ENCODE data around the gene ECE1. TPM values are rescaled to one million over a fixed set of nuclear protein-coding genes. Genes with fewer than 3 reads are reported as not detected.

ECE1 gene
- total and polyA plus RNA-seq, 9 of the 15 experiments (the other 6 are each of a cell fraction or from before 2014, with no cell fraction given), result 0.56 to 34.8 (median 11.0) TPM

DNA sequence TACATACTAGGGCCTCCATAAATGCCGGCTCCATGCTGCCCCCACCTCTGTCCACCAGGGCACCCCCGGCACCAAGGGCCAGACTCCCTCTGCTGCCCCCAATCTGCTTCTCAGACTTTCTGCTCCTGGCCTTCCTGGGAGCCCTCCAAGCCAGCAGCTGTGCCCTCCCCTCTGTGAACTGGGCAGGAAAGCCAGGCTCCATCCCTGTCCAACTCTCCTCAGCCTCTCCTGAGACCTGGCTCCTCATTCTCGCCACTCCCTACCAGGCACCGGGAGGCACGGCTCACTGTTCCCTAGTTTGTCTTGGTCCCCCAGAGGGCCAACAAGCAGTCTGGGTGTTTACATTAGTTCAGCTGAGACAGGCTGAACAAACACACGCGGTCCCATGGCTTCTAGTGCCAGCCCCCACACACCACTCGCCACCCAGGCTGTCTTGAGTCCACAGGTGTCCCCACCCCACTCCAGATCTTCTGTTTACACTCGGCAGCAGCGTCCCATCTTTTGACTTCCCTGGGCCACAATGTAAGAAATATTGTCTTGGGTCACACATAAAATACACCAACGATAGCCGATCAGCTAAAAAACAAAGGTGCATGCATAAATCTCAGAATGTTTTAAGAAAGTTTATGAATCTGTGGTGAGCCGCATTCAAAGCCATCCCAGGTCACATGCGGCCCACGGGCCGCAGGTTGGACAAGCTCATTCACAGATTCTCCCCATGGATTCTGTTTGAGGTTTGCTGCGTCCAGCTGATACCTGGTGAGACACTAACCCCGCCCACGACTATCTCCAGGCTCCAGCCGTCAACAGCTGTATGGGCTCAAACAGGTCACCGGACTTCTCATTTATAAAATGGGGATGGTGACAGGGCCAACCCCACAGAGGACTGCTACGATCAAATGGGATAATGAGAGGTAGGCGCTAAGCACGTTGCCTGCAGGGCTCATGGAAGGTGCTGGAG, 29.5 kb upstream of the ECE1 start (continued):
- TF ChIP-seq PCBP2 (IDR thresholded peaks at IDR 0.05; ENCODE audit: low read depth, low read length, poor library complexity, severe bottlenecking) (no peak), ATF7 (IDR thresholded peaks at IDR 0.05) (peak; percentile 72), JUN (IDR thresholded peaks at IDR 0.05; ENCODE audit: borderline replicate concordance, low read depth, low read length) (peak; percentile 59; the same call in 1 of the 2 replicates), JUN (CRISPR knock-in tag; IDR thresholded peaks at IDR 0.05; ENCODE audit: borderline replicate concordance) (peak; percentile 36; the same call in 1 of the 2 replicates), OTX1 (CRISPR knock-in tag; IDR thresholded peaks at IDR 0.05) (no peak), EP300 (IDR thresholded peaks at IDR 0.05; ENCODE audit: low read length) (peak; percentile 91), ARNT (IDR thresholded peaks at IDR 0.05) (peak; percentile 69 to 90; a peak in 3 of 4 replicates), SIN3A (IDR thresholded peaks at IDR 0.05; ENCODE audit: borderline replicate concordance in 2 of 2, control insufficient read depth in 1 of 2, low read depth in 2 of 2, low read length in 2 of 2) (peak in 1 of 2 experiments; percentile 93; a peak in 2 of 4 replicates), U2AF1 (optimal IDR thresholded peaks at IDR 0.05; ENCODE audit: low read depth, low read length) (no peak), EP400 (IDR thresholded peaks at IDR 0.05) (no peak), NFIX (CRISPR knock-in tag; IDR thresholded peaks at IDR 0.05; ENCODE audit: low read depth) (no peak), RAD51 (IDR thresholded peaks at IDR 0.05; ENCODE audit: borderline replicate concordance, low read depth) (peak; percentile 61; the same call in 1 of the 2 replicates), POLR2AphosphoS2 (IDR thresholded peaks at IDR 0.05; ENCODE audit: low read length) (no peak), SAFB (IDR thresholded peaks at IDR 0.05; ENCODE audit: borderline replicate concordance, low read depth, low read length) (no peak), CBFA2T2 (conservative IDR thresholded peaks at IDR 0.05) (peak; percentile 97), FIP1L1 (IDR thresholded peaks at IDR 0.05; ENCODE audit: low read depth, low read length, poor library complexity, severe bottlenecking) (no peak), ZSCAN29 (IDR thresholded peaks at IDR 0.05) (no peak), CXXC5 (CRISPR knock-in tag; IDR thresholded peaks at IDR 0.05) (peak; percentile 96), RNF2 (IDR thresholded peaks at IDR 0.05) (peak; percentile 74; the same call in 1 of the 2 replicates), NCOR1 (IDR thresholded peaks at IDR 0.05) (peak; percentile 95), DMBX1 (CRISPR knock-in tag; IDR thresholded peaks at IDR 0.05; ENCODE audit: borderline replicate concordance) (peak; percentile 79), SMARCC2 (IDR thresholded peaks at IDR 0.05; ENCODE audit: low read depth) (peak; percentile 77; the same call in 1 of the 2 replicates), NCOA4 (IDR thresholded peaks at IDR 0.05; ENCODE audit: partially characterized antibody) (no peak), ZNF224 (CRISPR knock-in tag; IDR thresholded peaks at IDR 0.05) (no peak), RHOXF2B (CRISPR knock-in tag; conservative IDR thresholded peaks at IDR 0.05) (no peak)
- TF ChIP-seq, protein P1, sequence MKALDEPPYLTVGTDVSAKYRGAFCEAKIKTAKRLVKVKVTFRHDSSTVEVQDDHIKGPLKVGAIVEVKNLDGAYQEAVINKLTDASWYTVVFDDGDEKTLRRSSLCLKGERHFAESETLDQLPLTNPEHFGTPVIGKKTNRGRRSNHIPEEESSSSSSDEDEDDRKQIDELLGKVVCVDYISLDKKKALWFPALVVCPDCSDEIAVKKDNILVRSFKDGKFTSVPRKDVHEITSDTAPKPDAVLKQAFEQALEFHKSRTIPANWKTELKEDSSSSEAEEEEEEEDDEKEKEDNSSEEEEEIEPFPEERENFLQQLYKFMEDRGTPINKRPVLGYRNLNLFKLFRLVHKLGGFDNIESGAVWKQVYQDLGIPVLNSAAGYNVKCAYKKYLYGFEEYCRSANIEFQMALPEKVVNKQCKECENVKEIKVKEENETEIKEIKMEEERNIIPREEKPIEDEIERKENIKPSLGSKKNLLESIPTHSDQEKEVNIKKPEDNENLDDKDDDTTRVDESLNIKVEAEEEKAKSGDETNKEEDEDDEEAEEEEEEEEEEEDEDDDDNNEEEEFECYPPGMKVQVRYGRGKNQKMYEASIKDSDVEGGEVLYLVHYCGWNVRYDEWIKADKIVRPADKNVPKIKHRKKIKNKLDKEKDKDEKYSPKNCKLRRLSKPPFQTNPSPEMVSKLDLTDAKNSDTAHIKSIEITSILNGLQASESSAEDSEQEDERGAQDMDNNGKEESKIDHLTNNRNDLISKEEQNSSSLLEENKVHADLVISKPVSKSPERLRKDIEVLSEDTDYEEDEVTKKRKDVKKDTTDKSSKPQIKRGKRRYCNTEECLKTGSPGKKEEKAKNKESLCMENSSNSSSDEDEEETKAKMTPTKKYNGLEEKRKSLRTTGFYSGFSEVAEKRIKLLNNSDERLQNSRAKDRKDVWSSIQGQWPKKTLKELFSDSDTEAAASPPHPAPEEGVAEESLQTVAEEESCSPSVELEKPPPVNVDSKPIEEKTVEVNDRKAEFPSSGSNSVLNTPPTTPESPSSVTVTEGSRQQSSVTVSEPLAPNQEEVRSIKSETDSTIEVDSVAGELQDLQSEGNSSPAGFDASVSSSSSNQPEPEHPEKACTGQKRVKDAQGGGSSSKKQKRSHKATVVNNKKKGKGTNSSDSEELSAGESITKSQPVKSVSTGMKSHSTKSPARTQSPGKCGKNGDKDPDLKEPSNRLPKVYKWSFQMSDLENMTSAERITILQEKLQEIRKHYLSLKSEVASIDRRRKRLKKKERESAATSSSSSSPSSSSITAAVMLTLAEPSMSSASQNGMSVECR (CRISPR knock-in tag; IDR thresholded peaks at IDR 0.05), result peak; percentile 58
